Stimulated activated CD8-positive, alpha-beta memory T cell treated with anti-CD3 and anti-CD28 coated beads, Interleukin-7, amount 100 ng/mL, for 4 hours (primary cell): ENCODE data around the gene RBM25.
A peak's percentile ranks its signal among the peaks of the same experiment; 100 is the strongest.
"Not testable (repeated sequence)": the region's sequence is repeated elsewhere in the genome, so short reads cannot be mapped to it uniquely, and the experiment has no call there.

Source experiments
- DNase-seq, 2 donors: peaks; one replicate each; pipeline ENCODE4 v3.0.0-alpha.2; 2020; ENCODE audit warnings: low read depth in 2 of 2

Gene RBM25

DNA sequence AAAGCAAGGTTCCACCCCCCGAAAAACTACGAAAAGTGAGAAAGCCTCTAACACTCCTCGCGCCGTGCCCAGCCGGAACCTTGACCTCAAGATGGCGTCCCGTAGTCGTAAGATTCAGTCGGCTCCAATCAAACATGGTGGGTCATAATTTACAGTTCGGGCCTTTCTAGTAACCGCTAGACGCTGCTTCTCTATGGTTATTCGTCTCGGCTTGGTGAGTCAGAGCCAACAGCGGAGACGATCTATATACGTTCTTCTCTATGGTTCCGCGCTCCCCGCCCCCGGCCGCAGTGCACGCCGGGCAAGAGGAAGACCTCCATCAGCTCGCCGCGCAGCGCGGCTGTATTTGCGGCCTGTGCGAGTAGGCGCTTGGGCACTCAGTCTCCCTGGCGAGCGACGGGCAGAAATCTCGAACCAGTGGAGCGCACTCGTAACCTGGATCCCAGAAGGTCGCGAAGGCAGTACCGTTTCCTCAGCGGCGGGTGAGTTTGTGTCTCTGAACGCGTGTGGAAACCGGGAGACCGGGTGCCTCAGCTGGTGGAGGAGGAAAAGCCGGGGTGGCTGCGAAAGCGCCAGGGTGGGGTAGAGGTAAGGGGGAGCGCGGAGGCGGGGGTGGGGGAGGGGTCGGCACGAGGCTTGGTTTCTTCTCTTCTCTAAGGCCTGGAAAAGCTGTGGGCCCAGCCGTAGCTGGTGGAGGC lies at the start of gene RBM25:
RBM25 (plus strand) TSS at position 311 of the 698 bp plus-strand sequence. CDS start 13,108 bp downstream, outside the sequence.
- peak; percentile 91 to 93 for DNase-seq

GRCh38 chr14:73011189-73011588 lies 47.1 kb upstream of the RBM25 start:
- DNase-seq = not testable (repeated sequence)

DNA sequence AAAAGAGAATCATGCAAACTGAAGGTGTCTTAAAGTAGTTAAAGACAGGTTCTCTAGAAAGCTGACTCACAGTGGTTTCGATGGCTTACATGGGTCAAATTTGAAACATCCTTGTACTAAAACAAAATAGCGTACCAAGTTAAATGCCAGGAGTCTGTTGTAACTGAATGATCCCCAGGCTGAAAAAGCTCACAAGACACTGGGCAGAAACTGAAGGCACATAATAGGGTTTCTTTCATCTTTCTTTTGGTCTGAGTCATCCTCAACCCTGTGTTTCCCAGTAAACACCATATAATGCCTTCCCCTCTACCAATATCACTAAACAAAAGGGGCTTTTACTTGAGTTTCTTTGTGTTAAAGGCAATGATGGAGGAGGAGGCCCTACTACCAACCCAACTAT lies 44.2 kb upstream of the RBM25 start:
- no peak for DNase-seq

DNA sequence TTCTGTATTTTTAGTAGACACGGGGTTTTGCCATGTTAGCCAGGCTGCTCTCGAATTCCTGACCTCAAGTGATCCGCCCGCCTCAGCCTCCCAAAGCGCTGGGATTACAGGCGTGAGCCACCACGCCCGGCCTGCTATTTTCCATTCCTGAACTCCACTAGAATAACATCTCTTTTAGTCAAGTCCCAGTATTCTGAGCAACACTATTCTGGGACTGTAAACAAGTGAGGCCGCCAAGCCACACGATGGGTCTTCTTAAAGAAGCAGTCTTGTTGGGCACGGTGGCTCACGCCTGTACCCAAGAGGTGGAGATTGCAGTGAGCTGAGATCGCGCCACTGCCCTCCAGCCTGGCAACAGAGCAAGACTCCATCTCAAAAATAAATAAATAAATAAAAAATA lies 42.8 kb upstream of the RBM25 start:
- not testable (repeated sequence) for DNase-seq

GRCh38 chr14:73016011-73016410 lies 42.3 kb upstream of the RBM25 start:
- DNase-seq = not testable (repeated sequence)

DNA sequence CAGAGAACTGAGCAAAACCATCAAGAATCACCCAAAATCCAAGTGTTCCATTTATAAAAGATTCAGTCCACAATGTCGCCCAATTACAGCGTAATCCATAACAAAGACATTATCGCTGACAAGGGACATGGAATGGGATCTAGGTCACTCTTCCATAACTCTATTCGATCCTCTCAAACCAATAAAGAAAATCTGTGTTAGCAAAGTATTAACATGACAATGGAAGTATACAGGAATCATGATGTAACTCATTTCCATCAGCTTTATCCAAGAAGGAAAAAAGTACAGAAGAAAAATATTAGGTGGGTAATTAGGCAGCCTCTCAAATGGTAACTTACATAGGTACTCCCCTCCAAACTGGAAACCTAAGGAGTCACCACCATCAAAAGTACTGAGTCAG lies 36.3 kb upstream of the RBM25 start:
- DNase-seq = no peak

GRCh38 chr14:73025544-73025943 lies 32.8 kb upstream of the RBM25 start:
- no peak for DNase-seq

- peak; percentile 1 for DNase-seq
Measured at GRCh38 chr14:73026243-73026844, 32.0 kb upstream of the RBM25 start.

- peak; percentile 82 to 87 for DNase-seq
Measured at GRCh38 chr14:73026845-73027542, 31.3 kb upstream of the RBM25 start, which contains the start of gene ZFYVE1. ZFYVE1 (minus strand) TSS chr14:73027106; CDS start chr14:73024508, 2,598 bp downstream.

- DNase-seq = no peak
Measured at GRCh38 chr14:73027546-73027945, 30.8 kb upstream of the RBM25 start.

- DNase-seq = no peak
Measured at GRCh38 chr14:73027984-73028383, 30.4 kb upstream of the RBM25 start.

DNA sequence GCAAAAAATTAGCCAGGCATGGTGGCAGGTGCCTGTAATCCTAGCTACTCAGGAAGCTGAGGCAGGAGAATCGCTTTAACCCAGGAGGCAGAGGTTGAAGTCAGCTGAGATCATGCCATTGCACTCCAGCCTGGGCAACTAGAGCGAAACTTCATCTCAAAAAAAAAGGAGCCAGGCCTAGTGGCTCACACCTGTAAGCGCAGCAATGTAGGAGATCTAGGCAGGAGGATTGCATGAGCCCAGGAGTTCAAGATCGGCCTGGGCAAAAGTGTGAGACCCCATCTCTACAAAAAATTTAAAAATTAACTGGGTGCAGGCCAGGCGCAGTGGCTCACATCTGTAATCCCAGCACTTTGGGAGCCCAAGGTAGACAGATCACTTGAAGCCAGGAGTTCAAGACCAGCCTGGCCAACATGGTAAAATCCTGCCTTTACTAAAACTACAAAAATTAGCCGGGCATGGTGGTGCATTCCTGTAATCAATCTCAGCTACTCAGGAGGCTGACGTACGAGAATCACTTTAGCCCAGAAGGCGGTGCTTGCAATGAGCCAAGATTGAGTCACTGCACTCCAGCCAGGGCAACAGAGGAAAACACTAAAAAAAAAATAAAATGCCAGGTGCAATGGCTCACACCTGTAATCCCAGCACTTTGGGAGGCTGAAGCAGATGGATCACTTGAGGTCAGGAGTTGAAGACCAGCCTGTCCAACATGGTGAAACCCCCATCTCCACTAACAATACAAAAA lies 21.5 kb upstream of the RBM25 start:
- DNase-seq = not testable (repeated sequence)

DNA sequence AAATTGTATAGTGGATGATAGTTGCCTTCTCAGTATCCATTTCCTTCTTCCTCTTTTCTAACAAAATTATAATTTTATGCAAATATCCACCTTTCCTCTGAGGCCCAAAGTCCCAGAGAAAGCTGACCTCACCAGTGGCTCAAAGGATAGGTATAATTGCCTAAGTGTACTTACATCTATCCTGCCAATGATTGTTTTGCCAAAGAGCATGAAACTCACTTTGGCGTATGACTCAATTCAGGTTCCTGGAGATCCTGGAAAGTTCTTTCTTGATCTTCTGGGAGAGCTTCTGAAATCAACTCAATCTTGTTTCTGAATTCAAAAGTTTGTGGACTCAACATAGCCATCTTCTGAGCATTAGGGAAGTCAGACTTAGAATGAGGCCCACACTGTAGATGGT lies 10.5 kb upstream of the RBM25 start:
- no peak for DNase-seq

DNA sequence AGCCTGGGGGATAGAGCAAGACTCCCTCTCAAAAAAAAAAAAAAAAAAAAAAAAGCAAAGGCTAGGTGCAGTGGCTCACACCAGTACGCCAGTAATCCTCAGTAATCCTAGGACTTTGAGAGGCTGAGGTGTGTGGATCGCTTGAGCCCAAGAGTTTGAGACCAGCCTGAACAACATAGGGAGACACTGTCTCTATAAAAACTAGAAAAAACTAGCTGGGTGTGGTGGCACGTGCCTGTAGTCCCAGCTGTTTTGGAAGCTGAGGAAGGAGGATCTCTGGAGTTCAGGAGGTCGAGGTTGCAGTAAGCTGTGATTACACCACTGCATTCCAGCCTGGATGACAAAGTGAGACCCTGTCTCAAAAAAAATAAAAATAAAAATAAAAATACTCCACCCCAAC lies 8.9 kb upstream of the RBM25 start:
- no peak for DNase-seq

DNA sequence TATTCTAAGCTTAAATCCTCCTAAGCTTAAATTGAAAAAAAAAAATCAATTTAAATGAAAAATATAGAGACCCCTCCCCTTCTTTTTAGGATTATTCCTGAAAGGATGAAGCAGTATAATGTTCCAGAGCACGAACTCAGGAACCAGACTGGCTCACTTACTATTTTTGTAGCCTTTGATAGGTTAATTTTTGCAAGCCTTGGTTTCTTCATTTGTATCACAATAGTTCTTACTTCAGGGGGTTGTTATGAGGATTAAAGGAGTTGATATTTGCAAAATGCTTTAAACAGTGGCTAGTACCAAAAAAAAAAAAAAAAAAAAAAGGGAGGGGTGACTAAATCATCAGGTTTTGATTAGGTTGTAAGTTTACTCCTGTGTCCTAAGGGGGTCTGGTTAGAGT lies 3.1 kb upstream of the RBM25 start:
- DNase-seq = no peak

- DNase-seq = no peak
Measured at GRCh38 chr14:73057944-73058223, 450 bp upstream of the RBM25 start.

GRCh38 chr14:73058922-73059673 lies 764 bp downstream of the RBM25 start:
- DNase-seq = no peak

DNA sequence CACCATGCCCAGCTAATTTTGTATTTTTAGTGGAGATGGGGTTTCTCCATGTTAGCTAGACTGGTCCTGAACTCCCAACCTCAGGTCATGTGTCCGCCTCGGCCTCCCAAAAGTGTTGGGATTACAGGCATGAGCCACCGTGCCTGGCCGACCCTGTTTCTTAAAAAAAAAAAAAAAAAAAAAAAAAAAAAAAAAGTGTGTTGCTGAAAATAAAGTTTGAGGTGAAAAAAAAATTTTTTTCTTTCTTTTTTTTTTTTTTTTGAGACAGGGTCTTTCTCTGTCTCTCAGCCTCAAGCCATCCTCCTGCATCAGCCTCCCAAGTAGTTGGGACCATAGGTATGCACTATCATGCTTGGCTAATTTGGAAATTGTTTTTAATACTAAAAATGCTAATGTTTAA lies 11.3 kb downstream of the RBM25 start:
- DNase-seq = no peak

GRCh38 chr14:73091044-73091443 lies 32.7 kb downstream of the RBM25 start:
- no peak for DNase-seq

DNA sequence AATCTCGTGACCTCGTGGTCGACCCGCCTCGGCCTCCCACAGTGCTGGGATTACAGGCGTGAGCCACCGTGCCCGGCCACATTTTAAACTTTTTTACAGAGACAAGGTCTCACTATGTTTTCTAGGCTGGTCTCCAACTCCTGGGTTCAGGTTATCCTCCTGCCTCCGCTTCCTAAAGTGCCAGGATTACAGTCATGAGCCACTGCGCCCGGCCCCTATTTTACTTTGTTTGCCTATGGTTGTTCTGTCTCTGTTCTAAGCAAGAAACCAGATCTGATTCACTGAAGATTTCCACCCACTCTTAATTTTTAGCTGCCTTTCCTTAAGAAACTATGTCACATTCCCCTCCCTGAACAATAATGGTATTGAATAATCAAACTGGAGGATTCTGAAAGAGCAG lies 39.1 kb downstream of the RBM25 start:
- no peak for DNase-seq

- DNase-seq = no peak
Measured at GRCh38 chr14:73100334-73100733, 42.0 kb downstream of the RBM25 start.
